Astrocyte of the spinal cord (primary cell): ENCODE results near the gene PEX11A.
A peak's percentile ranks its signal among the peaks of the same experiment; 100 is the strongest.

Experiments used
- DNase-seq: peaks from one replicate; pipeline ENCODE4 v3.0.0; 2011; ENCODE audit warnings: low read depth, low spot score
- H3K4me3 ChIP-seq: 2 replicates; pipeline ENCODE4 v1.5.1; 2011; ENCODE audit warnings: low read depth, mild to moderate bottlenecking, low read length, moderate library complexity
- in situ Hi-C: cut with HindIII; loops from 2 replicates; pipeline ENCODE4 v1.10.0; 2017; ENCODE audit warnings: low sequenced_read_pairs
- TF ChIP-seq, protein P1 (sequence below): IDR thresholded peaks from 2 replicates; pipeline ENCODE4 v1.5.1; 2012; ENCODE audit warnings: low read depth, mild to moderate bottlenecking, low read length, inconsistent platforms

Gene PEX11A

GRCh38 chr15:89690276-89691218 lies at the start of gene PEX11A, which contains the start of gene WDR93:
Gene PEX11A (minus strand): TSS chr15:89690754. CDS start chr15:89690632, 122 bp downstream.
Gene WDR93 (plus strand): TSS chr15:89690811. CDS start chr15:89701747, 10,936 bp downstream.
- in situ Hi-C loops, result no loop called here
- peak; percentile 62 for DNase-seq
- H3K4me3 ChIP-seq, result peak within 1 kb of the TSS; percentile 85
- TF ChIP-seq, protein P1, sequence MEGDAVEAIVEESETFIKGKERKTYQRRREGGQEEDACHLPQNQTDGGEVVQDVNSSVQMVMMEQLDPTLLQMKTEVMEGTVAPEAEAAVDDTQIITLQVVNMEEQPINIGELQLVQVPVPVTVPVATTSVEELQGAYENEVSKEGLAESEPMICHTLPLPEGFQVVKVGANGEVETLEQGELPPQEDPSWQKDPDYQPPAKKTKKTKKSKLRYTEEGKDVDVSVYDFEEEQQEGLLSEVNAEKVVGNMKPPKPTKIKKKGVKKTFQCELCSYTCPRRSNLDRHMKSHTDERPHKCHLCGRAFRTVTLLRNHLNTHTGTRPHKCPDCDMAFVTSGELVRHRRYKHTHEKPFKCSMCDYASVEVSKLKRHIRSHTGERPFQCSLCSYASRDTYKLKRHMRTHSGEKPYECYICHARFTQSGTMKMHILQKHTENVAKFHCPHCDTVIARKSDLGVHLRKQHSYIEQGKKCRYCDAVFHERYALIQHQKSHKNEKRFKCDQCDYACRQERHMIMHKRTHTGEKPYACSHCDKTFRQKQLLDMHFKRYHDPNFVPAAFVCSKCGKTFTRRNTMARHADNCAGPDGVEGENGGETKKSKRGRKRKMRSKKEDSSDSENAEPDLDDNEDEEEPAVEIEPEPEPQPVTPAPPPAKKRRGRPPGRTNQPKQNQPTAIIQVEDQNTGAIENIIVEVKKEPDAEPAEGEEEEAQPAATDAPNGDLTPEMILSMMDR, result no peak

- in situ Hi-C loops, result no loop called here
- H3K4me3 ChIP-seq, result no peak overlapping the region
- DNase-seq, result peak; percentile 77
- TF ChIP-seq, protein P1, result peak; percentile 84
Measured at GRCh38 chr15:89740137-89740536, 49.6 kb upstream of the PEX11A start.

- in situ Hi-C loops, result no loop called here
- TF ChIP-seq, protein P1, result no peak
- no peak for DNase-seq
- no peak overlapping the region for H3K4me3 ChIP-seq
Measured at GRCh38 chr15:89735773-89736172, 45.2 kb upstream of the PEX11A start.

GRCh38 chr15:89732451-89733172 lies 42.1 kb upstream of the PEX11A start:
- in situ Hi-C loops, result no loop called here
- TF ChIP-seq, protein P1, result no peak
- DNase-seq, result no peak
- no peak overlapping the region for H3K4me3 ChIP-seq

DNA sequence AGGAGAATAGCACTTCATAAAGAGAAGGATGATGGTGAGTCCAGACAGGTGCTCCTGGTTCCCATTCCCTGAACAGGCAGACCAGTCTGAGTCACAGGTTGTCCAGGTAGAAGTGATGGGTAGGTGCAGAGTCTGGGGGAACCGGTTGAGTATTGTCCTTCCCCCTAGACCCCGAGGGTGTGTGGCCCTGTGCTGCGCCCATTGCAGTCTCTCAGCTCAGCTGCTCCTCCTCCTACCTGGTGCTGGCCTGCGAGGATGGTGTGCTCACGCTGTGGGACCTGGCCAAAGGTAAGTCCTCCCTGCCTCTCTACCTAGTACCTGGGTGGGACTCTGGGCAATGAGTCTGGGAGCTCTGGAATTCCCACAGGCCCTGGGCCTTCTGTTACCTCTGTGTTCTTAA lies 40.7 kb upstream of the PEX11A start:
- no peak for DNase-seq
- TF ChIP-seq, protein P1, result no peak
- H3K4me3 ChIP-seq, result no peak overlapping the region
- in situ Hi-C loops, result no loop called here

DNA sequence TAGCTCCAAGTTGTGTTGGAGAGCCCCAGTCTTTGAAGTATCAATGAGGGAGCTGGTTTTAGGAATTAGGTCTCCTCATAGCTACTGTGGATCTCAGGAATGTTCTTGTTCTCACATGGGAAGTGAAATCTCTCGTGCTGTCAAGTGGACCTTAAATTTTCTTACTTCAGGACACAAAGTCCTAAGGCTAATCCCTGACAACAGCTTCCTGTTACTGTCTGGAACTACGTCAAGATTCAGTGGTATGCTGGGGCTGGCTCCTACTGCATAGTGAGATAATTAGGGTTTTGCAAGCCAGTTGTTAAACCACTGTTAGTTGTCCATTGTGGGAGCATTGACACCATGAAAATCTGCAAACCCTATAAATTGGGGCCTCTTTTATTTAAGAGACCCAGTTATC lies 37.7 kb upstream of the PEX11A start:
- TF ChIP-seq, protein P1, result no peak
- in situ Hi-C loops, result no loop called here
- DNase-seq, result no peak
- H3K4me3 ChIP-seq, result no peak overlapping the region
